ENCODE results near the gene PSME3IP1. TPM values are rescaled to one million over a fixed set of nuclear protein-coding genes. Genes with fewer than 3 reads are reported as not detected.

Gene PSME3IP1
- total RNA-seq, 2 donors from 2014 or later, result 26.7 to 32.9 TPM

GRCh38 chr16:57231821-57232350 lies 46.0 kb upstream of the PSME3IP1 start:
- intact Hi-C loops (cut with DNase I), result no loop called here
- Histone ChIP-seq H3K4me3 (no peak overlapping the region), H3K9me3 (no peaks in the 10 kb centered on the region), H3K27ac (peak overlapping the region in 1 of 4 donors; percentile 38), H3K36me3 (replicated peaks in 1 of 2; ENCODE audit: insufficient read depth in 1 of 2, low read depth in 2 of 2) (peaks cover 7 to 29% of the 10 kb centered on the region in 2 donors), H3K27me3 (no peaks in the 10 kb centered on the region), H3K4me1 (peaks cover 12% of the 10 kb centered on the region)
- TF ChIP-seq, protein P1, sequence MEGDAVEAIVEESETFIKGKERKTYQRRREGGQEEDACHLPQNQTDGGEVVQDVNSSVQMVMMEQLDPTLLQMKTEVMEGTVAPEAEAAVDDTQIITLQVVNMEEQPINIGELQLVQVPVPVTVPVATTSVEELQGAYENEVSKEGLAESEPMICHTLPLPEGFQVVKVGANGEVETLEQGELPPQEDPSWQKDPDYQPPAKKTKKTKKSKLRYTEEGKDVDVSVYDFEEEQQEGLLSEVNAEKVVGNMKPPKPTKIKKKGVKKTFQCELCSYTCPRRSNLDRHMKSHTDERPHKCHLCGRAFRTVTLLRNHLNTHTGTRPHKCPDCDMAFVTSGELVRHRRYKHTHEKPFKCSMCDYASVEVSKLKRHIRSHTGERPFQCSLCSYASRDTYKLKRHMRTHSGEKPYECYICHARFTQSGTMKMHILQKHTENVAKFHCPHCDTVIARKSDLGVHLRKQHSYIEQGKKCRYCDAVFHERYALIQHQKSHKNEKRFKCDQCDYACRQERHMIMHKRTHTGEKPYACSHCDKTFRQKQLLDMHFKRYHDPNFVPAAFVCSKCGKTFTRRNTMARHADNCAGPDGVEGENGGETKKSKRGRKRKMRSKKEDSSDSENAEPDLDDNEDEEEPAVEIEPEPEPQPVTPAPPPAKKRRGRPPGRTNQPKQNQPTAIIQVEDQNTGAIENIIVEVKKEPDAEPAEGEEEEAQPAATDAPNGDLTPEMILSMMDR (IDR thresholded peaks at IDR 0.05), result no peak
- TF ChIP-seq POLR2A (IDR thresholded peaks at IDR 0.05), result no peak
- ATAC-seq (peak; percentile 18), DNase-seq (peak in 1 of 4 donors; percentile 14)
- 59 to 60% methylated on average over 3 of the region's 3 CpGs for WGBS, 2 donors

DNA sequence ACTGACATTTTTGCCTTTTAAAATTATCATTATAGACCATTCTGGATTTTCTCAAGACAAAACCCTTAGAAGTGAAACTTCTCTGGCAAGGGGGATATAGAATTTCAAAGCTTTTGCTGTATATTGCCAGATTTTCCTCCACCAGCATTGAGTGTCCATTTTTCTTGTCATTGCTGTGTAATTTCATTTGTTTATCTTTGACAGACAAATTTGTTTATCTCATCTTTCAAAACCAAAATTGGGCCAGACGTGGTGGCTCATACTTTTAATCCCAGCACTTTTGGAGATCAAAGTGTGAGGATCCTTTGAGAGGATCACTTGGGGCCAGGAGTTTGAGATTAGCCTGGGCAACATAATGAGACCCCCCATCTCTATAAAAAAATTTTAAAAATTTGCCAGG lies 43.2 kb upstream of the PSME3IP1 start:
- intact Hi-C loops (cut with DNase I), result no loop called here
- Histone ChIP-seq H3K4me1 (no peaks in the 10 kb centered on the region), H3K9me3 (no peaks in the 10 kb centered on the region), H3K36me3 (replicated peaks in 1 of 2; ENCODE audit: insufficient read depth in 1 of 2, low read depth in 2 of 2) (peaks cover 7 to 45% of the 10 kb centered on the region in 2 donors), H3K27ac (no peak overlapping the region), H3K4me3 (no peak overlapping the region), H3K27me3 (no peaks in the 10 kb centered on the region)
- 77 to 82% methylated on average over 1 of the region's 1 CpG for WGBS, 2 donors
- DNase-seq (no peak), ATAC-seq (no peak)
- TF ChIP-seq POLR2A (IDR thresholded peaks at IDR 0.05), result no peak
- TF ChIP-seq, protein P1 (IDR thresholded peaks at IDR 0.05), result no peak

GRCh38 chr16:57226701-57227621 lies 41.1 kb upstream of the PSME3IP1 start:
- no peak for TF ChIP-seq POLR2A (IDR thresholded peaks at IDR 0.05)
- TF ChIP-seq, protein P1 (IDR thresholded peaks at IDR 0.05), result no peak
- no peak for DNase-seq
- H3K36me3 ChIP-seq (replicated peaks in 1 of 2; ENCODE audit: insufficient read depth in 1 of 2, low read depth in 2 of 2), result peaks cover under 1 to 47% of the 10 kb centered on the region in 2 donors
- intact Hi-C loops (cut with DNase I), result no loop called here
- H3K9me3 ChIP-seq, result no peaks in the 10 kb centered on the region
- no peak overlapping the region for H3K4me3 ChIP-seq
- H3K4me1 ChIP-seq, result no peaks in the 10 kb centered on the region
- 90 to 94% methylated on average over 4 of the region's 4 CpGs for WGBS, 2 donors
- H3K27ac ChIP-seq, result no peak overlapping the region
- ATAC-seq, result no peak
- no peaks in the 10 kb centered on the region for H3K27me3 ChIP-seq

- ATAC-seq, result no peak
- peaks cover 0 to 51% of the 10 kb centered on the region in 2 donors for H3K36me3 ChIP-seq (replicated peaks in 1 of 2; ENCODE audit: insufficient read depth in 1 of 2, low read depth in 2 of 2)
- TF ChIP-seq, protein P1 (IDR thresholded peaks at IDR 0.05), result no peak
- no peak for TF ChIP-seq POLR2A (IDR thresholded peaks at IDR 0.05)
Observed at GRCh38 chr16:57225978-57226377, 40.1 kb upstream of the PSME3IP1 start.

More at GRCh38 chr16:57225978-57226377, 40.1 kb upstream of the PSME3IP1 start:
- H3K4me1 ChIP-seq, result no peaks in the 10 kb centered on the region
- no peak overlapping the region for H3K4me3 ChIP-seq
- H3K27ac ChIP-seq, result no peak overlapping the region
- 95% methylated on average over 7 of the region's 7 CpGs for WGBS, 2 donors
- no peak for DNase-seq
- H3K27me3 ChIP-seq, result no peaks in the 10 kb centered on the region
- intact Hi-C loops (cut with DNase I), result no loop called here
- H3K9me3 ChIP-seq, result no peaks in the 10 kb centered on the region

Measured in body of pancreas (tissue), 4 donors.